Measurements from ENCODE around the gene DDX19B. TPM values are rescaled to one million over a fixed set of nuclear protein-coding genes. Genes with fewer than 3 reads are reported as not detected.

The DDX19B gene
- total RNA-seq, 1 donor from 2014 or later = 45.2 TPM

DNA sequence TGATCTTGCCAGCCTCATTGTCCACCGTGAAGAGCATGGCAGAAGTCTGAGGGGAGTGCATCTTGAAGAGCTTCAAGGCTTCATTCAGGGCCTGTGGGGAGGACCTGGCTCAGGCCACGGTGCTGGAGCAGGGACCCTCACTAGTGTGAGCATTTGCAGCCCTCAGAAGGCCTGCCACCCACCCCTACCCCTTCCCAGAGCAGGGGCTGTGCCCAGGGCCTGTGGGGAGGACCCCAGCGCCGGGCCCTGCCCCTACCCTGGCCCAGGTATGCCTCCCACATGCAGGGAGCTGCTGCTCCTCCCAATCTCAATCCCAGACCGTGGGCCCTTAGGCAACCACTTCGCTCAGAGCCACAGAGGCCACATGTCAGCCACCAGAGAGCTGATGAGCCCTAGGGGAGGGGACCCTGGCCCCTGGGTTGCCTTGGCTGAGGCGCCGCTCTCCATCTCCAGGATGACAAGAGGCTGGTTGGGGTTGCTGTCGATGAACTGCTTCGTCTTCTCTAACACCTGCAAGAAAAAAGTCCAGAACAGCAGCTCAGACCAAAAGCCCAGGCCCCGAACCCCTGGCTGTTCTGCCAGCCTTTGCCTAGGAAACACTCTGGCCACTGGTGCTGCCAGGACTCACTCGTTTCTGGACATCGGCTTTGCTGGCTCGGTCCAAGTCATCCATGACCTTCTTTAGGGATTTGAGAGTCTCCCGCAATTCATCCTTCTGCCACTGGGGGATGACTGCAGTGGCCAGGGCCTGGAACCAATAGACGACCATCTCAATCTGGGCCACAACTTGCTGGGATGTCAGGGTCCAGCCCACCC is 45.5 kb upstream of the DDX19B start:
- Mint-ChIP-seq H3K4me3 (peak overlapping the region; percentile 88), H3K9me3 (no peaks in the 10 kb centered on the region), H3K36me3 (ENCODE audit: low read depth) (peaks cover 23% of the 10 kb centered on the region), H3K27me3 (ENCODE audit: low read depth) (peaks cover 4% of the 10 kb centered on the region), H3K27ac (ENCODE audit: unreplicated experiment) (no peak overlapping the region), H3K4me1 (peaks cover 9% of the 10 kb centered on the region)
- peak; percentile 60 for DNase-seq (ENCODE audit: low read depth, low spot score)
- TF ChIP-seq, protein P1, sequence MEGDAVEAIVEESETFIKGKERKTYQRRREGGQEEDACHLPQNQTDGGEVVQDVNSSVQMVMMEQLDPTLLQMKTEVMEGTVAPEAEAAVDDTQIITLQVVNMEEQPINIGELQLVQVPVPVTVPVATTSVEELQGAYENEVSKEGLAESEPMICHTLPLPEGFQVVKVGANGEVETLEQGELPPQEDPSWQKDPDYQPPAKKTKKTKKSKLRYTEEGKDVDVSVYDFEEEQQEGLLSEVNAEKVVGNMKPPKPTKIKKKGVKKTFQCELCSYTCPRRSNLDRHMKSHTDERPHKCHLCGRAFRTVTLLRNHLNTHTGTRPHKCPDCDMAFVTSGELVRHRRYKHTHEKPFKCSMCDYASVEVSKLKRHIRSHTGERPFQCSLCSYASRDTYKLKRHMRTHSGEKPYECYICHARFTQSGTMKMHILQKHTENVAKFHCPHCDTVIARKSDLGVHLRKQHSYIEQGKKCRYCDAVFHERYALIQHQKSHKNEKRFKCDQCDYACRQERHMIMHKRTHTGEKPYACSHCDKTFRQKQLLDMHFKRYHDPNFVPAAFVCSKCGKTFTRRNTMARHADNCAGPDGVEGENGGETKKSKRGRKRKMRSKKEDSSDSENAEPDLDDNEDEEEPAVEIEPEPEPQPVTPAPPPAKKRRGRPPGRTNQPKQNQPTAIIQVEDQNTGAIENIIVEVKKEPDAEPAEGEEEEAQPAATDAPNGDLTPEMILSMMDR (conservative IDR thresholded peaks at IDR 0.05) = peak; percentile 66

DNA sequence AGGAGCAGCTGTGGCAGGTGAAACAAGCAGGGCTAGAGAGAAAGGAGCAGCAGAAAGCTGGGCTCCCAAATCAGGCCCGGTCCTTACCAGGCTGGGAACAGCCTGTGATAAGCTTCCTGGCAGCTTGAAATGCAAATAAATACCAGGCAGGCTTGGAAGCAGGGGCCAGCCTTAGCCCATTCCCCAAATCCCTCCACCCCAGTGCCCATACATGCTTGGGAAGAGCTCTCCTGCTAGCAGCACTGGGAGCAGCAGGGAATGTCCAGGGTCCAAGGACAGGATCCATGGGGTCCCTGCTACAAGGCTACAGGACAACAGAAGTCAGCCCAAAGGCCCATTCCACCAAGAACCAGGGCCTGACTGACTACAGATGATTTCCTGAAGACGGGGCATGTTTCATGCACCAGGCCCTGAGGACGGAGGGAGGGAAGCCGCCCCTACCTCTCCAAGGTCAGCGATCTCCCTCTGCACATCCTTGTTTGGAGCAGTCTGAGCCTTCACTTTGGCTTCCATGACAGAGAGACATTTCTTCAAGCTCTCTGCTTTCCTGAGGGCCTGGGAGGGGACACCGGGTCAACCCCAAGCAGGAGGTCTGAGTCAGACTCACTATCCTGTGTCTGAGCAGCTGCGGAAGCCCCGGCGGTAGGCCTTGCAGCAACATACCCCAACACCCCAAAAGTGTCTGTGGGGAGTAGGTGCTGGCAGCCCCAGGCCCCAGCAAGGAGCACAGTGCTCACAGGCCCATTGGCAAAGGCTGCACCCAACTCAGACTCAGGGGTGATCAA is 44.6 kb upstream of the DDX19B start:
- Mint-ChIP-seq H3K27ac (ENCODE audit: unreplicated experiment) (no peak overlapping the region), H3K9me3 (no peaks in the 10 kb centered on the region), H3K4me1 (peaks cover 7% of the 10 kb centered on the region), H3K27me3 (ENCODE audit: low read depth) (peaks cover 4% of the 10 kb centered on the region), H3K36me3 (ENCODE audit: low read depth) (peaks cover 23% of the 10 kb centered on the region), H3K4me3 (no peak overlapping the region)
- DNase-seq (ENCODE audit: low read depth, low spot score) = no peak
- TF ChIP-seq, protein P1 (conservative IDR thresholded peaks at IDR 0.05) = peak; percentile 34

DNA sequence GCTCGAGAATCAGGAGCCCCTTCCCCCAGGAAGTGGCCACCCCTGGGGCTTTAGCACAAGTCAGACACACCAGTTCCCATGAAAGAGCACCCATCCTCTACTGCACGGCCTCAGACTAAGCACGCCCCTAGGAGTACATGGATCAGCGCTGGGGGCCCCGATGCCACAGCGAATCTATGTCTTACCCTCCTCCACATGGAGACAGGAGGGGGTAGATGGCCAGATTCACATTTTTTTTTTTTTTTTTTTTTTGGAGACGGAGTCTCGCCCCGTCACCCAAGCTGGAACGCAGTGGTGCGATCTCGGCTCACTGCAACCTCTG is 44.1 kb upstream of the DDX19B start:
- Mint-ChIP-seq H3K27me3 (ENCODE audit: low read depth) (peaks cover 4% of the 10 kb centered on the region), H3K27ac (ENCODE audit: unreplicated experiment) (no peak overlapping the region), H3K36me3 (ENCODE audit: low read depth) (peaks cover 21% of the 10 kb centered on the region), H3K4me3 (no peak overlapping the region), H3K9me3 (no peaks in the 10 kb centered on the region), H3K4me1 (peaks cover 4% of the 10 kb centered on the region)
- DNase-seq (ENCODE audit: low read depth, low spot score) = no peak
- TF ChIP-seq, protein P1 (conservative IDR thresholded peaks at IDR 0.05) = no peak

DNA sequence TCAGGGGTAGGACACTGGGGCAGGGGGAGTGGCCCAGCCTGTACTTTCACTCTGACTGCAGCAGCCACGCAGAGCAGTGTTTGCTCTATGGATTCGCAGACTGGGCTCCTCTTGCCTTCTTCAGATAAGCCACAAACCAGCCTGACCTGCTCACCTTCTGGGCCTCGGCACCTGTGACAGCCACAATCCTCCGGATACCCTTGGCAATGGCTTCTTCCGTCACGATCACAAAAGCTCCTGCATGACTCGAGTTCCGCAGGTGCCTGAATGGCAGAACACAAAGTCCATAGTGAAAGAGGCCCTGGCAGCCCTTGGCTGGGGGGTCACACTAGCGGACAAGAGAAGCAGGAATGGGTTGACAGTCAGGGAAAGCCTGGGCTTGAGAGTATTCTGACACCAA is 43.4 kb upstream of the DDX19B start:
- Mint-ChIP-seq H3K27me3 (ENCODE audit: low read depth) (peaks cover 4% of the 10 kb centered on the region), H3K36me3 (ENCODE audit: low read depth) (peaks cover 21% of the 10 kb centered on the region), H3K9me3 (no peaks in the 10 kb centered on the region), H3K27ac (ENCODE audit: unreplicated experiment) (no peak overlapping the region), H3K4me3 (no peak overlapping the region), H3K4me1 (peaks cover 4% of the 10 kb centered on the region)
- no peak for DNase-seq (ENCODE audit: low read depth, low spot score)
- TF ChIP-seq, protein P1 (conservative IDR thresholded peaks at IDR 0.05) = no peak

DNA sequence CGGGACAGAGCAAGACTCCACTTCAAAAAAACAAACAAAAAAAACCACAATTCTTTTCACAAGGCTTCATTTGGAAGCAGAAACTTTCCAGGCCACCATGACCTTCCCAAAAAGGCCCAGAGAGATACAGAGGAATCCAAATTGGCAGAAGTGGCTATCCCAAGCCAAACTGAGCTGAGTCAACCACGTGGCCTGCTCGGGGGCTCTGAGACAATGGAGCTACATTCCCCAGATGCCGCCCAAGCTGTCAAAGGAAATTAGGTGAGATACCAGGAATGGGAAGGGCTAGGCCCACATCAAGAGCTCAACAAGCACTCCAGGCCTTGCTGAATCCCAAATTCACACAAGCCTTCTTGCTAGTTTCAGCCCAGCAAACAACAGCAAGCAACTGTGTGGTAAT is 41.6 kb upstream of the DDX19B start:
- H3K9me3 Mint-ChIP-seq = no peaks in the 10 kb centered on the region
- peaks cover 16% of the 10 kb centered on the region for H3K36me3 Mint-ChIP-seq (ENCODE audit: low read depth)
- TF ChIP-seq, protein P1 (conservative IDR thresholded peaks at IDR 0.05) = no peak

More for the DNA sequence above, 41.6 kb upstream of the DDX19B start:
- no peak overlapping the region for H3K4me3 Mint-ChIP-seq
- no peaks in the 10 kb centered on the region for H3K27me3 Mint-ChIP-seq (ENCODE audit: low read depth)
- no peak for DNase-seq (ENCODE audit: low read depth, low spot score)
- no peak overlapping the region for H3K27ac Mint-ChIP-seq (ENCODE audit: unreplicated experiment)
- H3K4me1 Mint-ChIP-seq = no peaks in the 10 kb centered on the region
